SHP77 (cell line): Measurements from ENCODE around the gene MCM8.

Experiments
- DNase-seq, 2 experiments: peaks; one replicate each; lab custom pipeline; 2025; lab: John Stamatoyannopoulos, UW

Gene MCM8

DNA sequence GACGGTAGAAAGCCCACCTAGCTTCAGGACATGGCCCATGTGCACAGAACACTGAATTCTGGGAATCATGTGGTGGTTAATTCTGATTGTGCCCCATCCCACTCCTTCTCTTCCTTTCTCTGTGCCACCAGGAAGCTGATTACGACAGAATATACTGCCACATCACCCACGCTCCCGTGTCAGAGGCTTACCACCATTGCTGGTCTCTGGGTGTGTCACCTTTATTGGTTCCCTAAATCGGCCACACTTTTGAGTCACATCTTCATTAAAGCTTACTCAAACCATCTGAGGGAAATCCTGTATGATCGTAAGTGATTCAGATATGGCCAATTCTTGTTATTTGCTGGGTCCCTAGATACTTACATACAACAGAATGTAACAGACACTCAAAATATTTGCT is 3.2 kb upstream of the MCM8 start:
- DNase-seq, result no peak

GRCh38 chr20:5949943-5950270 is 545 bp upstream of the MCM8 start:
- DNase-seq, result no peak

GRCh38 chr20:5967469-5967868 is 17.0 kb downstream of the MCM8 start:
- no peak for DNase-seq

DNA sequence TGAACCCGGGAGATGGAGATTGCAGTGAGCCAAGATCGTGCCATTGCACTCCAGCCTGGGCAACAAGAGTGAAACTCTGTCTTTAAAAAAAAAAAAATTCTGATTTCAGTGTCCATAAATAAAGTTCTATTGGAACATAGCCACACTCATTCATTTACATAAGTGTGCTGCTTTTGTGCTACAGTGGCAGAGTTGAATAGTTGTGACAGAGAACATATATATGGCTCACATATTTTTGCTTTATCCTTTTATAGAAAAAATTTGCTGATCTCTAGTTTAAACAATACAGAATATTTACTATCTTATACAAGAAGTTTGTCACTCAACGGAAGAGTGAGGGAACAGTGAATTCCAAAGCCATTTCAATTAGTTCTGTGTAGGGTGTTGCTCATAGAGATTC is 18.0 kb downstream of the MCM8 start:
- no peak for DNase-seq

GRCh38 chr20:5969348-5969935 is 19.0 kb downstream of the MCM8 start:
- no peak for DNase-seq

GRCh38 chr20:5969940-5970339 is 19.5 kb downstream of the MCM8 start:
- DNase-seq, result no peak

DNA sequence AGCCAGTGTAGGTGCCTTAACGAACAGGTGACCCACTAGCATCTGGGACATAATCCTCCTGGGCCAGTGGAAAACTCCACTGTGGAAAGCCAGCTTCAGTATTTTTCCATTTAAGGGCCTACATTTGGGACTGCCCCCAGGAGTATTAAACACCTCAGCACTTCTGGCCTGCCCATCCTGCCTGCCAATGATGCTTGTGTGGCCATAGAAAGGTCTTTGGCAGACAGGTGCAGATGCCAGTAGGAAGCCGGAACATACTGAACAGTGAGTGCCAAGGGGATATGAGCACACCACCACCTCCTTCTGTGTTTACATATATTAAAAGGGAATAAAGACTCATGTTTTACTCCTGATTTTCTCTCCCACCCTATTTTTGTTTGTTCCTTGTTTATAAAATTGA is 19.9 kb downstream of the MCM8 start:
- no peak for DNase-seq

DNA sequence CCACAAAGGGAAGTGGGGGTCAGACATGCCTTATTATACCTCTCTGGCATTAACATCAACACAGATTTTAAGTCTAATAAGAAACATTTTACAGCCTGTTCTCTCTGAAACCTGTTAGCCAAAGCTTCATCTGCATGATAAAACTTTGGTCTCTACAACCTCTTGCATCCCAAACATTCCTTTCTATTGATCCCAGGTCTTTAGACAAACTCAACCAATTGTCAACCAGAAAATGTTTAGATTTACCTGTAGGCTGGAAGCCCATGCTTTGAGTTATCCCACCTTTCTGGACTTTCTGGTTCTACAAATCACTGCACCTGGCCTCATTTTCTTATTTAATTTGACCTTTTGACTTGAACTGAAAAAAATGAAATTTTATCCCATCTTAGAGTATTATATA is 20.8 kb downstream of the MCM8 start:
- no peak for DNase-seq

- DNase-seq, result no peak
These were observed 22.7 kb downstream of the MCM8 start for GRCh38 chr20:5973172-5973571.

DNA sequence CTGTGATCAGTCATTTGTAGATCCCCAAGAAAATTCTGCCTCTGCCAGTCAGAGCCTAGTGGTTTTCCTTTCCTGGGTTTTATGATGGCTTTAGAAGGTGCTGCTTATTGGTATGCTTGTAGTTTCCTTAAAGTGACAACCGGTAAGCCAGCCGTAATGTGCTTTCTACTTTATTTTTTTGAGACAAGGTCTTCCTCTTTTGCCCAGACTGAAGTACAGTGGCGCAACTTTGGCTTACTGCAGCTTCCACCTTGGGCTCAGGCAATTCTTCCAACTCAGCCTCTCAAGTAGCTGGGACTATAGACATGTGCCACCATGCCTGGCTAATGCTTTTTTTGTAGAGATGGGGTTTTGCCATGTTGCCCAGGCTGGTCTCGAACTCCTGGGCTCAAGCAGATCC is 23.5 kb downstream of the MCM8 start:
- no peak for DNase-seq

GRCh38 chr20:5974531-5974930 is 24.1 kb downstream of the MCM8 start:
- no peak for DNase-seq

GRCh38 chr20:5975778-5976177 is 25.3 kb downstream of the MCM8 start:
- DNase-seq, result no peak

- no peak for DNase-seq
These were observed 26.8 kb downstream of the MCM8 start for GRCh38 chr20:5977223-5977622.

GRCh38 chr20:5977975-5978374 is 27.5 kb downstream of the MCM8 start:
- no peak for DNase-seq

DNA sequence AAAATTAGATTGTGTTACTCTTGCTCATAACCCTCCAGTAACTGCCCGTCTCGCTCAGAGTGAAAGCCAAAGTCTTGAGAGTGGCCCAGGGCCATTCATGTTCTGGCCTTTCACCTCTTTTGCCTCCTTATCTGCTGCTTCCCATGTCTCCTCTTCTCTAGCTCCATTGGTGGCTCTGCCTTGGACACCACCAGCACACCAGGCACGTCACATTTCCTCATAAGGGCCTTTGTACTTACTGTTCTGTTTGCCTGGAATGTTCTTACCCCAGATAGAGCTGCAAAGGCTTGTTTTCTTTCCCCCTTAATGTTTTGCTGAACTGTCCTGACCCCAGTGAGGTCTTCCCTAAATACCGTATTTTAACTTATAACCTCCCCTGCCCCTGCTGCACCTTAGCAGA is 29.3 kb downstream of the MCM8 start:
- no peak for DNase-seq

- no peak for DNase-seq
These were observed 30.5 kb downstream of the MCM8 start for GRCh38 chr20:5980720-5981538.

DNA sequence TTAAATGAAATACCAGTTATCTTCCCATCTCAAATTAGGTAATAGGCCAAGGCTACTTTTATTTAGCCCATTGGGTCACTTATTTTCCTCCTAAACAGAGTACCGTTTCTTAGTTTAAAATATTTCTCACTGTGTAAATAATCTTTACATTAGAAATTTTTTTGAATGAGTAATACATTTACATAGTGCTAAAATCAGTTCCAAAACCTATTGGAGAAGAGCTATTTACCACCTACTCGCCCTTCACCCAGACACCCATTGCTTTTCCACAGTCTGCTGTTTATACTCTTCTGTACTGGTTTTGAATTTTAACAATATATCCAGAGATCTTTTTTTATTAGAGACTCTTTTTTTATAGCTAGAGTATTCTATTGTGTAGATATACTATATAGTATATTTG is 36.9 kb downstream of the MCM8 start:
- no peak for DNase-seq

- DNase-seq, result no peak
These were observed 39.1 kb downstream of the MCM8 start for GRCh38 chr20:5989539-5989938.

GRCh38 chr20:5990946-5991345 is 40.5 kb downstream of the MCM8 start:
- DNase-seq, result no peak

GRCh38 chr20:5991623-5992441 is 41.4 kb downstream of the MCM8 start:
- no peak for DNase-seq

GRCh38 chr20:5996765-5997164 is 46.3 kb downstream of the MCM8 start:
- no peak for DNase-seq

- no peak for DNase-seq
These were observed 49.3 kb downstream of the MCM8 start for GRCh38 chr20:5999783-6000182.

DNA sequence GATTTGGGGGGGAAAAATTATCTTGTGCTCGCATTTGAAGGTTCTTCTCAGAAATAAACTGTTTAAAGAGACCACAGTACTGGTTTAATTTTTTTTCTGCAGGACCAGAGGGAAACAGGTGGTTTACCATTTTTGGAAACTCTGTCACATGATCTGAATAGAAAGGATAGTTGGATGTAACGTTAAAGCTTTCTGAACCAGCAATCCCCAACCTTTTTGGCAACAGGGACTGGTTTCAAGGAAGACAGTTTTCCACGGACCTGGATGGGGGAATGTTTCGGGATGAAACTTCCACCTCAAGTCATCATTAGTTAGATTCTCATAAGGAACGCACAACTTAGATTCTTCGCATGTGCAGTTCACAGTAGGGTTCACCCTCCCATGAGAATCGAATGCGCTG is 50.4 kb downstream of the MCM8 start:
- no peak for DNase-seq
